ENCODE data around the gene CTSH. TPM values are rescaled to one million over a fixed set of nuclear protein-coding genes. Genes with fewer than 3 reads are reported as not detected.

CTSH gene
- total RNA-seq, 1 experiment from 2014 or later, result 20.4 TPM

- TF ChIP-seq CDX4 (CRISPR knock-in tag; IDR thresholded peaks at IDR 0.05; ENCODE audit: borderline replicate concordance) (no peak), JUN (CRISPR knock-in tag; IDR thresholded peaks at IDR 0.05) (no peak), CREB1 (CRISPR knock-in tag; IDR thresholded peaks at IDR 0.05) (no peak), JAZF1 (CRISPR knock-in tag; IDR thresholded peaks at IDR 0.05) (no peak)
These were observed 21.1 kb downstream of the CTSH start (continued) for GRCh38 chr15:78923480-78924360.

- H3K36me3 Mint-ChIP-seq, result peaks cover 35% of the 10 kb centered on the region
- ChIA-PET CTCF (interaction anchor here (1.2 to 2.1 kb wide), 4 partner anchors 13 to 84 kb away, joined by 4 to 8 read pairs (median 6); no protein-coding TSS in a partner anchor), POLR2A (interaction anchor here (0.6 kb wide), 1 partner anchor 18 kb away, joined by 4 read pairs; no protein-coding TSS in a partner anchor)
These were observed 21.8 kb downstream of the CTSH start for GRCh38 chr15:78923015-78923414.

More at GRCh38 chr15:78923015-78923414, 21.8 kb downstream of the CTSH start:
- no peaks in the 10 kb centered on the region for H3K27me3 Mint-ChIP-seq (ENCODE audit: low read depth)
- ATAC-seq (no peak), DNase-seq (ENCODE audit: low spot score) (no peak)
- H3K4me1 Mint-ChIP-seq, result no peaks in the 10 kb centered on the region
- H3K9me3 Mint-ChIP-seq, result no peaks in the 10 kb centered on the region
- TF ChIP-seq ZNF396 (CRISPR knock-in tag; IDR thresholded peaks at IDR 0.05; ENCODE audit: borderline replicate concordance), result no peak
- TF ChIP-seq ZSCAN18 (CRISPR knock-in tag; IDR thresholded peaks at IDR 0.05), result no peak
- TF ChIP-seq STAT6 (CRISPR knock-in tag; conservative IDR thresholded peaks at IDR 0.05; ENCODE audit: low read depth), result no peak
- TF ChIP-seq SOX15 (CRISPR knock-in tag; IDR thresholded peaks at IDR 0.05), result no peak
- TF ChIP-seq GRHL2 (CRISPR knock-in tag; IDR thresholded peaks at IDR 0.05; ENCODE audit: insufficient replicate concordance, severe bottlenecking), result no peak
- no peak for TF ChIP-seq ZBTB43 (CRISPR knock-in tag; IDR thresholded peaks at IDR 0.05)
- no peak for TF ChIP-seq TCF7 (CRISPR knock-in tag; IDR thresholded peaks at IDR 0.05; ENCODE audit: low read depth)
- TF ChIP-seq ZNF281 (CRISPR knock-in tag; IDR thresholded peaks at IDR 0.05), result no peak
- no peak for TF ChIP-seq KAT7 (CRISPR knock-in tag; IDR thresholded peaks at IDR 0.05; ENCODE audit: borderline replicate concordance)
- TF ChIP-seq USF2 (CRISPR knock-in tag; IDR thresholded peaks at IDR 0.05), result no peak
- no peak for TF ChIP-seq ATF3 (CRISPR knock-in tag; conservative IDR thresholded peaks at IDR 0.05)
- TF ChIP-seq ELF4 (CRISPR knock-in tag; IDR thresholded peaks at IDR 0.05; ENCODE audit: low read depth), result no peak
- TF ChIP-seq RORB (CRISPR knock-in tag; IDR thresholded peaks at IDR 0.05), result no peak
- no peak for TF ChIP-seq GABPB1 (CRISPR knock-in tag; IDR thresholded peaks at IDR 0.05)
- no peak for TF ChIP-seq MXD4 (CRISPR knock-in tag; IDR thresholded peaks at IDR 0.05; ENCODE audit: borderline replicate concordance)
- TF ChIP-seq ZNF317 (CRISPR knock-in tag; IDR thresholded peaks at IDR 0.05; ENCODE audit: borderline replicate concordance, low read depth), result no peak
- TF ChIP-seq JUN (CRISPR knock-in tag; IDR thresholded peaks at IDR 0.05), result no peak
- TF ChIP-seq CREM (CRISPR knock-in tag; IDR thresholded peaks at IDR 0.05), result no peak
- no peak for TF ChIP-seq TP53 (CRISPR knock-in tag; IDR thresholded peaks at IDR 0.05)
- H3K27ac Mint-ChIP-seq, result no peak overlapping the region
- H3K4me3 Mint-ChIP-seq, result no peak overlapping the region
